Glutamatergic neuron (in vitro differentiated cells): ENCODE measurements around the gene SULT1A1. TPM values are rescaled to one million over a fixed set of nuclear protein-coding genes. Genes with fewer than 3 reads are reported as not detected.
"Not testable (repeated sequence)": the region's sequence is repeated elsewhere in the genome, so short reads cannot be mapped to it uniquely, and the experiment has no call there.

Experiments
- DNase-seq: peaks from one replicate; pipeline ENCODE4 v3.0.0; 2022
- H3K27ac Mint-ChIP-seq: one replicate; pipeline ENCODE4 v1.8.0; 2020; ENCODE audit warnings: mild to moderate bottlenecking, mixed read lengths, inconsistent platforms; ENCODE audit not compliant: unreplicated experiment
- H3K27me3 Mint-ChIP-seq: one replicate; pipeline ENCODE4 v1.8.0; 2020; ENCODE audit warnings: mild to moderate bottlenecking, moderate library complexity, mixed read lengths, inconsistent platforms; ENCODE audit not compliant: unreplicated experiment
- H3K36me3 Mint-ChIP-seq: one replicate; pipeline ENCODE4 v1.8.0; 2020; ENCODE audit warnings: mild to moderate bottlenecking, mixed read lengths, inconsistent platforms; ENCODE audit not compliant: unreplicated experiment
- H3K4me1 Mint-ChIP-seq: one replicate; pipeline ENCODE4 v1.8.0; 2020; ENCODE audit warnings: mild to moderate bottlenecking, low read depth, mixed read lengths, inconsistent platforms; ENCODE audit not compliant: unreplicated experiment
- H3K4me3 Mint-ChIP-seq: one replicate; pipeline ENCODE4 v1.8.0; 2020; ENCODE audit warnings: mild to moderate bottlenecking, mixed read lengths, inconsistent platforms; ENCODE audit not compliant: unreplicated experiment
- H3K9me3 Mint-ChIP-seq: one replicate; pipeline ENCODE4 v1.8.0; 2020; ENCODE audit warnings: mild to moderate bottlenecking, moderate library complexity, mixed read lengths, inconsistent platforms; ENCODE audit not compliant: unreplicated experiment
- CTCF ChIP-seq: fragments of 200-600 bp; sonication (generic); IDR thresholded peaks from one replicate; pipeline ENCODE4 v1.5.0; 2021; ENCODE audit not compliant: partially characterized antibody, unreplicated experiment
- total RNA-seq: library from RNA; stranded (reverse); fragmentation: NEBNext Ultra II Directional; extraction: Animal tissue kit (Norgen Biotek cat#: 25700); gene quantifications from one replicate; pipeline ENCODE4 v1.2.1, GENCODE V29; 2021; ENCODE audit not compliant: unreplicated experiment

The SULT1A1 gene
- total RNA-seq, 1 donor from 2014 or later = 0.54 TPM

GRCh38 chr16:28597692-28598261 lies 12.1 kb downstream of the SULT1A1 start:
- H3K36me3 Mint-ChIP-seq = no peaks in the 10 kb centered on the region
- peaks cover 4% of the 10 kb centered on the region for H3K27me3 Mint-ChIP-seq
- peaks cover 2% of the 10 kb centered on the region for H3K9me3 Mint-ChIP-seq
- no peaks in the 10 kb centered on the region for H3K4me1 Mint-ChIP-seq
- DNase-seq = no peak
- no peak overlapping the region for H3K27ac Mint-ChIP-seq
- H3K4me3 Mint-ChIP-seq = no peak overlapping the region
- no peak for TF ChIP-seq CTCF

GRCh38 chr16:28596840-28597691 lies 12.8 kb downstream of the SULT1A1 start, which contains the start of gene SULT1A2:
SULT1A2 (minus strand) TSS chr16:28597050; CDS start chr16:28595930, 1,120 bp downstream.
- H3K9me3 Mint-ChIP-seq = peaks cover 2% of the 10 kb centered on the region
- no peaks in the 10 kb centered on the region for H3K36me3 Mint-ChIP-seq
- no peak for DNase-seq
- H3K27ac Mint-ChIP-seq = no peak within 1 kb of the TSS
- H3K27me3 Mint-ChIP-seq = peaks cover 6% of the 10 kb centered on the region
- H3K4me3 Mint-ChIP-seq = no peak within 1 kb of the TSS
- H3K4me1 Mint-ChIP-seq = no peaks in the 10 kb centered on the region
- no peak for TF ChIP-seq CTCF

GRCh38 chr16:28596115-28596630 lies 13.7 kb downstream of the SULT1A1 start:
- no peak for TF ChIP-seq CTCF

GRCh38 chr16:28595451-28595850 lies 14.4 kb downstream of the SULT1A1 start:
- H3K9me3 Mint-ChIP-seq, DNase-seq, H3K4me1 Mint-ChIP-seq, H3K4me3 Mint-ChIP-seq, H3K36me3 Mint-ChIP-seq, H3K27ac Mint-ChIP-seq, H3K27me3 Mint-ChIP-seq: not testable (repeated sequence)

More at GRCh38 chr16:28596115-28596630, 13.7 kb downstream of the SULT1A1 start:
- H3K27ac Mint-ChIP-seq = no peak overlapping the region
- H3K4me1 Mint-ChIP-seq = no peaks in the 10 kb centered on the region
- H3K4me3 Mint-ChIP-seq = no peak overlapping the region
- H3K27me3 Mint-ChIP-seq = peaks cover 6% of the 10 kb centered on the region
- no peak for DNase-seq
- peaks cover 2% of the 10 kb centered on the region for H3K9me3 Mint-ChIP-seq
- H3K36me3 Mint-ChIP-seq = no peaks in the 10 kb centered on the region

GRCh38 chr16:28592979-28593553 lies 16.8 kb downstream of the SULT1A1 start:
- peaks cover 4% of the 10 kb centered on the region for H3K9me3 Mint-ChIP-seq

More at GRCh38 chr16:28592979-28593553, 16.8 kb downstream of the SULT1A1 start:
- Mint-ChIP-seq H3K27me3 (peaks cover 6% of the 10 kb centered on the region), H3K36me3 (no peaks in the 10 kb centered on the region), H3K27ac (no peak overlapping the region), H3K4me1 (no peaks in the 10 kb centered on the region), H3K4me3 (no peak overlapping the region)
- TF ChIP-seq CTCF = no peak
- no peak for DNase-seq
